ENCODE data around the gene AXL. TPM values are rescaled to one million over a fixed set of nuclear protein-coding genes. Genes with fewer than 3 reads are reported as not detected.
"Not testable (repeated sequence)": the region's sequence is repeated elsewhere in the genome, so short reads cannot be mapped to it uniquely, and the experiment has no call there.

Gene AXL
- total RNA-seq, 2 donors from 2014 or later = 0.17 to 0.44 TPM

DNA sequence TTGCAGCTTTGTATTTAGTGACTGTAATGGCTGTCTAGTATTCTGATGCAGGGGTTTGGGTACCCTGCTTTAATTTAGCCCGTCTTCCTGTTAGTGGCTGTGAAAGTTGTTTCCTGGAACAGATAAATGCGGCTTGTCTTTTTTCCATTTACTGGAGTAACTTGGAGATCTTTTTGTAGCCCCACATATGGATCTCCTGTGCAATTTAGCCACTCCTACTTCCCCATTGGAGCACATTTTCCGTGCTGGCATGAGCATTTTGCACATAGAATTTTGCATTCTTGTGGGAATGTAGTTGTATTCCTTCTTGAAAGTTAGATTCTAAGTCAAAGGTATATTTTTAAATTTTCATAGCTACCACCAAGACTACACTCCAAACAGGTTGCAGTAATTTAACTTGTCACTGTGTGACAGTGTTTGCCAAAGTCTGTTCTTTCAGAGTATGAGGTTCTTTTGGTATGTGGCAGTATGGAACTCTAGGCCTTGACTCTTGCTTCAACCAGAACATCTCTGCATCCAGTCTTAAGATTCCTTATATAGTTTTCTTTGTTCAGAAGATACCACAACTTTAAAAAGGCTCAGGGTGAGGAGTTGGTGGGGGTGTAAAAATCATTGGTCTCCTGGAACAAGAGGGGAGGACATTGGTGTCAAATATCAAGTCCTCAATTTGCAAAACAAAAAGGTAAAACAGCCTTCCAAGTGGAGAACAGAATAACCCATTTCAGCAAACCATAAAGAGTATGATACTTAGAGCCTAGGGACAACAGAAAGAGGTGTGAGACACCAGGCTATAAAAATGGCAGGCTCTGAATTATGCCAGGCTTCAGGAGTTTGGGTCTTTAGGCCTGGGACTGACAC, 69.9 kb downstream of the AXL start:
- Mint-ChIP-seq H3K9me3 (no peaks in the 10 kb centered on the region), H3K27me3 (ENCODE audit: low read depth) (no peaks in the 10 kb centered on the region), H3K4me1 (ENCODE audit: low read depth) (no peaks in the 10 kb centered on the region), H3K36me3 (ENCODE audit: insufficient read depth in 2 of 2) (peaks cover 10 to 37% of the 10 kb centered on the region in 2 donors), H3K4me3 (no peak overlapping the region), H3K27ac (no peak overlapping the region)
- DNase-seq (no peak), ATAC-seq (replicated peaks in 1 of 2) (no peak)

GRCh38 chr19:41289814-41290213, 70.8 kb downstream of the AXL start:
- H3K4me3 Mint-ChIP-seq; DNase-seq; ATAC-seq (replicated peaks in 1 of 2); H3K9me3 Mint-ChIP-seq; H3K27ac Mint-ChIP-seq; H3K27me3 Mint-ChIP-seq (ENCODE audit: low read depth); H3K4me1 Mint-ChIP-seq (ENCODE audit: low read depth): not testable (repeated sequence)
- H3K36me3 Mint-ChIP-seq (ENCODE audit: insufficient read depth in 2 of 2) = peaks cover 15 to 40% of the 10 kb centered on the region in 2 donors

- H3K27me3 Mint-ChIP-seq (ENCODE audit: low read depth) = no peaks in the 10 kb centered on the region
- peaks cover 53% of the 10 kb centered on the region for H3K4me1 Mint-ChIP-seq (ENCODE audit: low read depth)
- H3K27ac Mint-ChIP-seq = peak overlapping the region; percentile 79
- H3K4me3 Mint-ChIP-seq = no peak overlapping the region
- H3K36me3 Mint-ChIP-seq (ENCODE audit: insufficient read depth in 2 of 2) = peaks cover 32 to 39% of the 10 kb centered on the region in 2 donors
- no peaks in the 10 kb centered on the region for H3K9me3 Mint-ChIP-seq
- no peak for DNase-seq
- no peak for ATAC-seq (replicated peaks in 1 of 2)
Observed at GRCh38 chr19:41294393-41294792, 75.4 kb downstream of the AXL start.

- Mint-ChIP-seq H3K36me3 (ENCODE audit: insufficient read depth in 2 of 2) (peaks cover 29 to 34% of the 10 kb centered on the region in 2 donors), H3K27ac (peak overlapping the region; percentile 79), H3K4me1 (ENCODE audit: low read depth) (peaks cover 64% of the 10 kb centered on the region), H3K27me3 (ENCODE audit: low read depth) (no peaks in the 10 kb centered on the region), H3K4me3 (no peak overlapping the region), H3K9me3 (no peaks in the 10 kb centered on the region)
- no peak for DNase-seq
- ATAC-seq (replicated peaks in 1 of 2) = no peak
Observed at GRCh38 chr19:41295499-41295898, 76.5 kb downstream of the AXL start.

GRCh38 chr19:41296433-41296871, 77.4 kb downstream of the AXL start:
- DNase-seq = no peak
- Mint-ChIP-seq H3K4me3 (no peak overlapping the region), H3K9me3 (no peaks in the 10 kb centered on the region), H3K27ac (peak overlapping the region; percentile 79), H3K4me1 (ENCODE audit: low read depth) (peaks cover 71% of the 10 kb centered on the region), H3K27me3 (ENCODE audit: low read depth) (no peaks in the 10 kb centered on the region), H3K36me3 (ENCODE audit: insufficient read depth in 2 of 2) (peaks cover 30 to 35% of the 10 kb centered on the region in 2 donors)
- peak; percentile 25 to 26 for ATAC-seq (replicated peaks in 1 of 2)

GRCh38 chr19:41297628-41298347, 78.8 kb downstream of the AXL start:
- H3K9me3 Mint-ChIP-seq = no peaks in the 10 kb centered on the region
- DNase-seq (no peak), ATAC-seq (replicated peaks in 1 of 2) (peak in 1 of 2 donors; percentile 35)
- no peak overlapping the region for H3K4me3 Mint-ChIP-seq
- no peaks in the 10 kb centered on the region for H3K27me3 Mint-ChIP-seq (ENCODE audit: low read depth)
- peaks cover 85% of the 10 kb centered on the region for H3K4me1 Mint-ChIP-seq (ENCODE audit: low read depth)
- H3K36me3 Mint-ChIP-seq (ENCODE audit: insufficient read depth in 2 of 2) = peaks cover 32 to 35% of the 10 kb centered on the region in 2 donors
- peak overlapping the region; percentile 85 for H3K27ac Mint-ChIP-seq

- H3K9me3 Mint-ChIP-seq = no peaks in the 10 kb centered on the region
- H3K4me1 Mint-ChIP-seq (ENCODE audit: low read depth) = peaks cover 91% of the 10 kb centered on the region
- no peak for ATAC-seq (replicated peaks in 1 of 2)
- peaks cover 32 to 36% of the 10 kb centered on the region in 2 donors for H3K36me3 Mint-ChIP-seq (ENCODE audit: insufficient read depth in 2 of 2)
- no peak for DNase-seq
- peak overlapping the region; percentile 85 for H3K27ac Mint-ChIP-seq
- H3K27me3 Mint-ChIP-seq (ENCODE audit: low read depth) = no peaks in the 10 kb centered on the region
- H3K4me3 Mint-ChIP-seq = no peak overlapping the region
Observed at GRCh38 chr19:41298348-41298964, 79.4 kb downstream of the AXL start.

- no peaks in the 10 kb centered on the region for H3K9me3 Mint-ChIP-seq
- peaks cover 30 to 38% of the 10 kb centered on the region in 2 donors for H3K36me3 Mint-ChIP-seq (ENCODE audit: insufficient read depth in 2 of 2)
- no peaks in the 10 kb centered on the region for H3K27me3 Mint-ChIP-seq (ENCODE audit: low read depth)
- peak overlapping the region; percentile 84 for H3K27ac Mint-ChIP-seq
- DNase-seq (no peak), ATAC-seq (replicated peaks in 1 of 2) (no peak)
- H3K4me1 Mint-ChIP-seq (ENCODE audit: low read depth) = peaks cover 98% of the 10 kb centered on the region
- H3K4me3 Mint-ChIP-seq = no peak overlapping the region
Observed at GRCh38 chr19:41299046-41299754, 80.2 kb downstream of the AXL start.

DNA sequence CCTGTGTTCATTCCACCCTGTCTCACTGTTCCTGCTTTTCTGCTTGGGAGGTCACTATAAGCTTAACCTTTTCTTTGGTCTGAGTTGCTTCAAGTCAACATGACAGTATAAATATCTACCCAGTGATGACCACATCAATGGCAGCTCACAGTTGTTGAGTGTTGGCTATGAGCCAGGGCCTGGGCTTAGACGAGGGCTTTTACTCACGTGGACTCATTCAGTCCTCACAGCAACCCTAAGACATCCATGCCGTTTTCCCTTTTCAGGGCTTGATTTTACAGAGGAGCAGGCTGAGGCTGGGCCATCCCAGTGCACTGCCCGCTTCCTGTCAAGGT, 80.7 kb downstream of the AXL start:
- ATAC-seq (replicated peaks in 1 of 2) = peak in 1 of 2 donors; percentile 10
- Mint-ChIP-seq H3K27ac (peak overlapping the region; percentile 84), H3K4me1 (ENCODE audit: low read depth) (peaks cover 98% of the 10 kb centered on the region), H3K9me3 (no peaks in the 10 kb centered on the region), H3K4me3 (no peak overlapping the region), H3K27me3 (ENCODE audit: low read depth) (no peaks in the 10 kb centered on the region), H3K36me3 (ENCODE audit: insufficient read depth in 2 of 2) (peaks cover 28 to 36% of the 10 kb centered on the region in 2 donors)
- DNase-seq = peak; percentile 35 to 37

DNA sequence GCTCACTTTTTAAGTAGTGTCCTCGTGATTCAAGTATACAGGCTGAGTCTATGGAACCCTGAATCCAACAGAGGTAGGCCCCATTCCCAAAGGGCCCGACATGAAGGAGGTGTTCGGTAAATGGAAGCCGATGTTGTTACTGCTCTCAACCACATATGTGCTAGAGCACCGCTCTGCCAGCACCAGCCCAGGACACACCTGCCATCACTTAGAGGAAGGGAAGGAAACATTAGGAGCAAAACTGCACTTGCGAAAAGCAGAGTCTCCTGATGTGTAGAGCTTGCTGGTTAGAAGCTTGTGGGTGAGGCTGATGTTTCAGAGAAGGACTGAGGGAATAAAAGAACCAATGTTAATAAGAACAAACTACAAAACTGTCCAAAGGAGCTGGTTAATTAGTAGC, 81.5 kb downstream of the AXL start:
- Mint-ChIP-seq H3K4me3 (no peak overlapping the region), H3K27ac (peak overlapping the region; percentile 84), H3K27me3 (ENCODE audit: low read depth) (no peaks in the 10 kb centered on the region), H3K36me3 (ENCODE audit: insufficient read depth in 2 of 2) (peaks cover 23 to 36% of the 10 kb centered on the region in 2 donors), H3K4me1 (ENCODE audit: low read depth) (peaks cover 98% of the 10 kb centered on the region), H3K9me3 (no peaks in the 10 kb centered on the region)
- ATAC-seq (replicated peaks in 1 of 2) (no peak), DNase-seq (no peak)

DNA sequence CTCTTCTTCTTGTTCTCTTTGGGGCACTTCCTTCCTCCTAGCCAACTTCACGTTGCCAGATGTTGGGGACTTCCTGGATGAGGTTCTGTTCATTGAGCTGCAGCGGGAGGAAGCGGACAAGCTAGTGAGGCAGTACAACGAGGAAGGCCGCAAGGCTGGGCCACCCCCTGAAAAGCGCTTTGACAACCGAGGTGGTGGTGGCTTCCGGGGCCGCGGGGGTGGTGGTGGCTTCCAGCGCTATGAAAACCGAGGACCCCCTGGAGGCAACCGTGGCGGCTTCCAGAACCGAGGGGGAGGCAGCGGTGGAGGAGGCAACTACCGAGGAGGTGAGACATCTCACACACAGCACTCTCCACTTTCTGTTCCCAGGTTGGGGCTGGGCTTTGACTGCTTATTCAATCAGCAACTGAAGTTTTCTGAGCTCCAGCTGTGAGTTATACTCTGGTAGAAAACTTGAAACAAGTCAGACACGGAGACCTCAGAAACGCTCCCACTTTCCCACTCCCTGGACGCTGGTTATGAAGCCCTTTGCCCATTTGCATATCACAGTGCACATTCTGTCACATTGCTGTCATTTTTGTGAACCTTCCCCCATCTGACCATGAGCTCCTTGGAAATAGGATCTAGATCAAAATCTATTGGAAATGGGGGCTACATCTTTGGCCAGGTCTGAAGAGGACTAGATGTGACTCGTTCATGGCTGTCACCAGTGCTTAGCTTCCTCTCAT, 83.8 kb downstream of the AXL start:
- Mint-ChIP-seq H3K27ac (peak overlapping the region; percentile 89), H3K36me3 (ENCODE audit: insufficient read depth in 2 of 2) (peaks cover 15 to 38% of the 10 kb centered on the region in 2 donors), H3K4me1 (ENCODE audit: low read depth) (peaks cover 95% of the 10 kb centered on the region), H3K9me3 (no peaks in the 10 kb centered on the region), H3K4me3 (peak overlapping the region; percentile 77 to 79), H3K27me3 (ENCODE audit: low read depth) (no peaks in the 10 kb centered on the region)
- ATAC-seq (replicated peaks in 1 of 2) (peak; percentile 80 to 82), DNase-seq (peak; percentile 80 to 82)

GRCh38 chr19:41303954-41304353, 84.9 kb downstream of the AXL start:
- H3K27me3 Mint-ChIP-seq (ENCODE audit: low read depth) = no peaks in the 10 kb centered on the region
- no peaks in the 10 kb centered on the region for H3K9me3 Mint-ChIP-seq
- peaks cover 13 to 34% of the 10 kb centered on the region in 2 donors for H3K36me3 Mint-ChIP-seq (ENCODE audit: insufficient read depth in 2 of 2)
- peak overlapping the region; percentile 77 to 79 for H3K4me3 Mint-ChIP-seq
- no peak for ATAC-seq (replicated peaks in 1 of 2)
- DNase-seq = no peak
- H3K4me1 Mint-ChIP-seq (ENCODE audit: low read depth) = peaks cover 95% of the 10 kb centered on the region
- no peak overlapping the region for H3K27ac Mint-ChIP-seq

All from activated T-cell treated with anti-CD3 and anti-CD28 coated beads, Interleukin-2, amount 50 U/mL, for 72 hours (primary cell).